Uterus (tissue), 2 donors: Measurements from ENCODE around the gene NDUFS1.

Source experiments
- POLR2A ChIP-seq, 2 donors: fragments of 450-650 bp; IDR thresholded peaks; one replicate each; pipeline ENCODE4 v1.6.1; 2016; ENCODE audit warnings: antibody characterized with exemption in 2 of 2, mild to moderate bottlenecking in 1 of 2, moderate library complexity in 1 of 2
- TF ChIP-seq, protein P1 (sequence below), 4 experiments: fragments of 200-600 bp in 2 of 4; fragments of 450-650 bp in 2 of 4; sonication (generic) in 2 of 4; IDR thresholded peaks; one replicate each; pipeline ENCODE4 v1.5.1; 2016 to 2019; ENCODE audit warnings: antibody characterized with exemption in 4 of 4, mild to moderate bottlenecking in 2 of 4, moderate library complexity in 1 of 4

DNA sequence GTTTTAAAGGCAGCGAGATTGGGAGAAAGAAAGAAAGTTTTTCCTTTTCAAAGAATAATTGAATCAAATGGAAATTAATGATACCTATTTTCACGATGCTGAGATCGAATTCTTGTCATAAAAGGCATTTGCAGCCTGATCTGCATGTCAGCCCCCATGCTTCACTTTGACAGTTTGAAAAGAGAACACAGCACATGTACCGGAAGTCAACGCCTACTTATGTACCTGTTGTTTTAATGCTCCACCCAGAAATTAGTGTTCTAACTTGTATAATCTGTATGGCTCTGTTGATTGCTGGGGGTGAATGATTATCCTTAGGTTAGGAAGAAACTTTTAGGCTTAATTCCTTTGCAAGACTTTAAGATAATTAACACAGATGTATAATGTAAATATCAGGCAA is 31.4 kb upstream of the NDUFS1 start:
- TF ChIP-seq POLR2A (IDR thresholded peaks at IDR 0.05), result no peak
- TF ChIP-seq, protein P1, sequence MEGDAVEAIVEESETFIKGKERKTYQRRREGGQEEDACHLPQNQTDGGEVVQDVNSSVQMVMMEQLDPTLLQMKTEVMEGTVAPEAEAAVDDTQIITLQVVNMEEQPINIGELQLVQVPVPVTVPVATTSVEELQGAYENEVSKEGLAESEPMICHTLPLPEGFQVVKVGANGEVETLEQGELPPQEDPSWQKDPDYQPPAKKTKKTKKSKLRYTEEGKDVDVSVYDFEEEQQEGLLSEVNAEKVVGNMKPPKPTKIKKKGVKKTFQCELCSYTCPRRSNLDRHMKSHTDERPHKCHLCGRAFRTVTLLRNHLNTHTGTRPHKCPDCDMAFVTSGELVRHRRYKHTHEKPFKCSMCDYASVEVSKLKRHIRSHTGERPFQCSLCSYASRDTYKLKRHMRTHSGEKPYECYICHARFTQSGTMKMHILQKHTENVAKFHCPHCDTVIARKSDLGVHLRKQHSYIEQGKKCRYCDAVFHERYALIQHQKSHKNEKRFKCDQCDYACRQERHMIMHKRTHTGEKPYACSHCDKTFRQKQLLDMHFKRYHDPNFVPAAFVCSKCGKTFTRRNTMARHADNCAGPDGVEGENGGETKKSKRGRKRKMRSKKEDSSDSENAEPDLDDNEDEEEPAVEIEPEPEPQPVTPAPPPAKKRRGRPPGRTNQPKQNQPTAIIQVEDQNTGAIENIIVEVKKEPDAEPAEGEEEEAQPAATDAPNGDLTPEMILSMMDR (IDR thresholded peaks at IDR 0.05), result no peak
